ENCODE data around the gene RANBP6. TPM values are rescaled to one million over a fixed set of nuclear protein-coding genes. Genes with fewer than 3 reads are reported as not detected.
"Not testable (repeated sequence)": the region's sequence is repeated elsewhere in the genome, so short reads cannot be mapped to it uniquely, and the experiment has no call there.

RANBP6 gene
- total RNA-seq: 8.0 TPM

DNA sequence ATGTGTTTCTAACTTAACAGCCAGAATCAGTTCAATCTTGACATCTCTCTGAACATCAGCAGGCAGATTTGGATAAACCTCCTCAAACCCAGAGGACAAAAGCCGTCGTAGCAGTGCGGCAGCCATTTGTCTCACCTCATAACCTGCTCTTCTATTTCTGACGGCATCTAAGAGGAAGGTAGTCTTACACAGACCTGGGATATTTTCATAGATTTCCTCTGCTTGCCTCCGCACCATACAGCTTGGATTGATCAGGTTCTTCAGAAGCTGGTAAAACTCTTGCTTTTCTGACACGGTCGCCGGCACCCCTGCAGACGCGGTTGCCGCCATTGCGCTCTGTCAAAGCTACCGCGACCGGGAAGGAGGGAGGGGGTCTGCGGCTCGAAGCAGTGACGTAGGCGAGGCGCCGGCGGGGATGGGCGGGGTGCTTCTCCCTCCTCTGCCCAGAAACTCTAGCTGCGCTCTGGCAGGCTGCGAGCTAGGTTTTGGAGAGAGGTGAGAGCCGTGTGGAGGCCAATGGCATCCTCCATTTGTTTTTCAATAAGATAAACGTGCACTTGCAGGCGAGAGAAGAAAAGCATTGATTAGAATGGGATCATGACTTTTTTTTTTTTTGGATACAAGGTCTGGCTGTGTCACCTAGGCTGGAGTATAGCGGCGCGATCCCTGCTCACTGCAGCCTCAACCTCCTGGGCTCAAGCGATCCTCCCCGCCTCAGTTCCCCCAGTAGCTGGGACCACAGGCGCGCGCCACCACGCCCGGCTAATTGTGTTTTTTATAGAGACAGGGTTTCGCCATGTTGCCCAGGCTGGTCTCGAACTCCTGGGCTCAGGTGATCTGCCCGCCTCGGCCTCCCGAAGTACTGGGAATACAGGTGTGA, at the start of gene RANBP6:
RANBP6 (minus strand) TSS at position 347 of the 880 bp plus-strand sequence; CDS start at position 330, 17 bp downstream.
- peak; percentile 89 for DNase-seq (ENCODE audit: low spot score)
- ATAC-seq: peak; percentile 100

- DNase-seq (ENCODE audit: low spot score); ATAC-seq: not testable (repeated sequence)
Observed at GRCh38 chr9:6063146-6063545, 47.7 kb upstream of the RANBP6 start.

DNA sequence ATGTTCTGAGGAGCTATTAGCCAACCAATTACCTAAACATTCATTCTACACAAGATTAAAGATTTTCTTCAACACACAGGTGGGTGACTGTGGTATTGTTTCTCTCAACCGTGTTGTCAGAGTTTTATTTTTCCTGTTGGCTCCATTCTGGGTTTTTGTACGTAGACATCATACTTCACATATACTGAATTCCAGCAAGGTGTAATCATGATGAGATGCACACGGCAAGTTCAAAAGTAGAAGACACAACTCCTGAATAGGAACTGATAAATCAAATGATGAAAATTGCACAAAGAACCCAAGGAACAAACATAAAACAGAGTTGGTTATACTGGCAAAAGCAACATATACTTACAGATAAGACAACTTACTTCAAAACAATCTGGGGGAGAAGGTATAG, 40.2 kb upstream of the RANBP6 start:
- no peak for DNase-seq (ENCODE audit: low spot score)
- ATAC-seq: no peak

DNA sequence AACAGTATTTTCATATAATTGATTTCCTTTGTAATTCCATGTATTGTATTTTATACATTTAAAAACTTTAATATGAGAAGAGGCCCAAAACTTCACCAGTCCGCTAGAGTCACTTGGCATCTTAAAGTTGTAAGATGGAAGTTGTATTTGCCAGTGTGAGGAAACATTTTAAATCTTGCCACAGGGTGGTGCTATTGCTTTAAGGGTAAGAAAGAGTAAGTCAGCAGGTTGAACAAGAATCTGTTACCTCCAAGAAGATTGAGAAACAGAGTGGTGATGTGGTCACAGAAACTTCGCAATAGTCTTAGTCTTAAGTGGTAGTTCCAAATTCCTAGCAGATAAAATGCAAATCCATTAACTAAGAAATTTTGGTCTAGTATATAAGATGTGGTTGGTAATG, 39.8 kb upstream of the RANBP6 start:
- DNase-seq (ENCODE audit: low spot score): no peak
- ATAC-seq: peak; percentile 90

DNA sequence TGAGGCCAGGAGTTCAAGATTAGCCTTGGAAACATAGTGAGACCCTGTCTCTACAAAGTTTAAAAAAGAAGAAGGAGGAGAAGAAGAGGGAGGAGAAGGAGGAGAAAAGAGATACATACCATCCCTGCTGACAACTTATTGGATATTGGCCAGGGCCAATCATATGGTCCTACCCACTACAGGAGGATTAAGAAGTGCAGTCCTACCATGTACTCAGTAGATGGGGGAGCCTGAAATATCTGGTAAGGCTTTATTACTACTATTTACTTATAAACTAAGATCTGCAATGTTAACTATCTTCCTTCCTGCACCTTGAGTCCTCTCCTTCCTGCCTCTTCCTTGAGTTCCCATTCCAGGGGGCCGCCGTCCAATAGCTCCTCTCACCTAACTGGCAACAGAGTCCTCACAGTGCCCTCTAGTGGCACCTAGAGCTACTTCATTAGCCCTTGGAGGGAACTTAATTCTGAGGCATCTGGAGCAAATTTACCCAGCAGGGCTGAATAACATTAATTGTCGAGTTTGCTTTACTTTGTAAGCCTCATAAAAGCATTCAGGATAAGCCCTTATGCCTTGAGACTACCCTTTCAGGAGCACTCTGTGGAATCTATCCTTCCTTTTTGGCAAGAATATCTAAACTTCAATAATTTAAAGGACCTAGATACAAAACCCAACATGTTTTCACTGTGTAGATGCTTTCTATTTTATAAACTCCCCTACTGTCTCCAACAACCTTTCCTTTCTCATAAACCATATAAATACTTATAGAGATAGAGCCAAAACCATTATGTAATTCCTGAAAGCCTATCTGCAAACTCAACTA, 39.1 kb upstream of the RANBP6 start:
- DNase-seq (ENCODE audit: low spot score): peak; percentile 65
- peak; percentile 96 for ATAC-seq

GRCh38 chr9:6052293-6052919, 37.0 kb upstream of the RANBP6 start:
- no peak for ATAC-seq
- DNase-seq (ENCODE audit: low spot score): no peak

GRCh38 chr9:6051511-6051950, 36.1 kb upstream of the RANBP6 start:
- DNase-seq (ENCODE audit: low spot score): no peak
- ATAC-seq: no peak

- DNase-seq (ENCODE audit: low spot score): no peak
- peak; percentile 69 for ATAC-seq
Observed at GRCh38 chr9:6049798-6050197, 34.4 kb upstream of the RANBP6 start.

DNA sequence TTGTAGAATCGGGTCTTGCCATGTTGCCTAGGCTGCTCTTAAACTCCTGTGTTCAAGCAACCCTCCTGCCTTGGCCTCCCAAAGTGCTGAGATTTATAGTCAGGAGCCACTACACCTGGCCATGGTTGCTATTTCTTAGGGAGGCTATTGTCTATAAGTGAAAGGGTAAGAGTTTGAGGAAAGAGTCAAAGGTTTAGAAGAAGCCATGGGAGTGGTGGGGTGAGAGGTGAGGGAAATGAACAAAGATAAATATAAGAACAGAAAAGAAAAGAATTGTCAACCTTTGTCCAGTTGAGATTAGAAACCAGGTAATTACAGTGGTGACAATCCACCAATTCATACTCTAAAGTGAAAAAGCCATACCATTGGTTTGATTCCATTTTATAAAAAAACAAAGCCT, 32.6 kb upstream of the RANBP6 start:
- ATAC-seq (no peak), DNase-seq (ENCODE audit: low spot score) (no peak)

- ATAC-seq (no peak), DNase-seq (ENCODE audit: low spot score) (no peak)
Observed at GRCh38 chr9:6047020-6047419, 31.6 kb upstream of the RANBP6 start.

GRCh38 chr9:6045364-6045763, 29.9 kb upstream of the RANBP6 start:
- ATAC-seq: no peak
- no peak for DNase-seq (ENCODE audit: low spot score)

DNA sequence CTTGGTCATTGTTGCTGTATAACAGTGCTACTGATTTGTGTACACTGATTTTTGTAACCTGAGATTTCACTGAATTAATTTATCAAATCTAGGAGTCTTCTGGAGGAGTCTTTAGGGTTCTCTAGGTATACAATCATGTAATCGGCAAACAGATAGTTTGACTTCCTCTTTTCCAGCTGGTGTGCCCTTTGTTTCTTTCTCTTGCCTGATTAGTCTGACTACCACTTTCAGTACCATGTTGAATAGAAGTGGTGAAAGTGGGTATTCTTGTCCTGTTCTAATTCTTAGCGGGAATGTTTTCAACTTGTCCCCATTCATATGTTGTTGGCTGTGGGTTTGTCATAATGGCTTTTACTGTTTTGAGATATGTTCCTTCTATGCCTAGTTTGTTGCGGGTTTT, 24.7 kb upstream of the RANBP6 start:
- DNase-seq (ENCODE audit: low spot score): no peak
- ATAC-seq: no peak

DNA sequence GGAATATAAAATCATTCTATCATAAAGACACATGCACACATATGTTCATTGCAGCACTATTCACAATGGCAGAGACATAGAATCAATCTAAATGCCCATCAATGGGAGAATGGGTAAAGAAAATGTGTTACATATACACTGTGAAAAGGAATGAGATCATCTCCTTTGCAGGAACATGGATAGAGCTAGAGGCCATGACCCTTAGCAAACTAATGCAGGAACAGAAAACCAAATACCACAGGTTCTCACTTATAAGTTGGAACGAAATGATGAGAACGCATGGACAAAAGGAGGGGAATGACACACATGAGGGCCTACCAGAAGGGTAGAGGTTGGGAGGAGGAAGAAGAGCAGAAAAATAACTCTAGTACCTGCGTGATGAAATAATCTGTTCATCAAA, 21.0 kb upstream of the RANBP6 start:
- DNase-seq (ENCODE audit: low spot score) (no peak), ATAC-seq (no peak)

GRCh38 chr9:6034954-6035353, 19.5 kb upstream of the RANBP6 start:
- ATAC-seq (no peak), DNase-seq (ENCODE audit: low spot score) (no peak)

DNA sequence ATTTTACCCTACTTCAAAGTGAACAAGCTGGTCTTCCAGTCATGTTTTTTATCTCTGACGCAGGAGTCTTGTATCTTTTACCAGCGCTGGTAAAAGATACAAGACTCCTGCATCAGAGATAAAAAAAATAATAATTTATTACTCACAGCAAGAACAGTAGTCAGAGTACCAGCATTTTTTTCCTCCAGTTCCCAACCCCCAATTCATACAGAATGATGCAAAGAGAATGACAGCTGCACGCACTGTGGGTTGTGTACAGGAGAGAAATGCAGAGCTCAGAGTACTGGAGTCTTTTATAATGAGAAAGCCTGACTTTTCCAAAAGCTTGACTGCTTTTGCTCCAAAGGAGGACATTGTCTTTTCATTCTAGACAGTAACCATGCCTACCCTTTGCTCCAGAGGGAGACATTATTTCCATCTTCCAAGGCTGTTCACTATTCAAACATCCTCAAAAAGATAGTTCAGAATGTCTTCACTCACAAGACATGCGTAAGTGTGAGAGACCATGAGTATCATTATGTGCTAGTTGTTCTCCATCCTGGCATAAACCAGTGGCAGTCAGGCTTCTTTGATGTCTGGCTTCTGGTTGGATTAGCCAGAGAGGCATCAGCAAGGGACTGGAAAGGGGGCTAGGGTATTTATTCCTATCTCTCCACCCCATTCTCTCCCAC, 14.3 kb upstream of the RANBP6 start:
- no peak for ATAC-seq

DNA sequence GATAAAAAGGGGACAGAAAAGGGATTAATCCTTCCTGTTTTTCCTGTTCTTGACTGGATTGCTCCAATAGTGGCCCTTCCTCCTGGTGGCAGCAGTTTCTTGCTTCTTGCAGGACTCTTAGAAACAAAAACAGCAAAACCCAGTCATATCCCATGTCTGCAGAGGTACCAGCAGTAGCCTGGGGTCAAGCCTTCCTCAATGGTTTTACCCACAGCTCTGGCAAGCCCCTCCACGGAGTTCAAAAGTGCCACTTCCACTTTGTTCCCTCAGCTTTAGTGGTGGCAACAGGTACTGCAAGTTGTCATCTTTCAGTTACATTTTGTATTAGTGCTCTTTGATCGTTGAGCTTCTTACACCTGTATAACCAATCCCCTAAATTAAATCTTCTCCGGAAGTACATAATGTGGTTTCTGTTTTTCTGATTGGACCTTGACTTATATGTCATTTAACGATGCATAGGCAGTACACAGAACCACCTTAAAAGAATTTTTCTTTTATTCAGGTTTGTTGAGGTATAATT, 8.7 kb upstream of the RANBP6 start:
- ATAC-seq (peak; percentile 92), DNase-seq (ENCODE audit: low spot score) (no peak)

More for the DNA sequence above, 14.3 kb upstream of the RANBP6 start:
- DNase-seq (ENCODE audit: low spot score): no peak

DNA sequence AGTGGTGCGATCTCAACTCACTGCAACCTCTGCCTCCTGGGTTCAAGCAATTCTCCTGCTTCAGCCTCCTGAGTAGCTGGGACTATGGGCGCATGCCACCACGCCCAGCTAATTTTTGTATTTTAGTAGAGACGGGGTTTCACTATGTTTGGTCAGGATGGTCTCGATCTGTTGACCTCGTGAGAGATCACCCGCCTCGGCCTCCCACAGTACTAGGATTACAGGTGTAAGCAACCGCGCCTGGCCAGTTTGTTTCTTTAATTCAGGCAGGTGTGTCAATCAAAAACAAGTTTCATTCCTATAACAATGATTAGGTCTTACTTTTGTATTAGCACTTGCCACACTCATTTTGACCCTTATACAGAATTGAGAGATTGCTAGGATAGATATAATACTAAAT, 1.6 kb upstream of the RANBP6 start:
- not testable (repeated sequence) for DNase-seq (ENCODE audit: low spot score); ATAC-seq

DNA sequence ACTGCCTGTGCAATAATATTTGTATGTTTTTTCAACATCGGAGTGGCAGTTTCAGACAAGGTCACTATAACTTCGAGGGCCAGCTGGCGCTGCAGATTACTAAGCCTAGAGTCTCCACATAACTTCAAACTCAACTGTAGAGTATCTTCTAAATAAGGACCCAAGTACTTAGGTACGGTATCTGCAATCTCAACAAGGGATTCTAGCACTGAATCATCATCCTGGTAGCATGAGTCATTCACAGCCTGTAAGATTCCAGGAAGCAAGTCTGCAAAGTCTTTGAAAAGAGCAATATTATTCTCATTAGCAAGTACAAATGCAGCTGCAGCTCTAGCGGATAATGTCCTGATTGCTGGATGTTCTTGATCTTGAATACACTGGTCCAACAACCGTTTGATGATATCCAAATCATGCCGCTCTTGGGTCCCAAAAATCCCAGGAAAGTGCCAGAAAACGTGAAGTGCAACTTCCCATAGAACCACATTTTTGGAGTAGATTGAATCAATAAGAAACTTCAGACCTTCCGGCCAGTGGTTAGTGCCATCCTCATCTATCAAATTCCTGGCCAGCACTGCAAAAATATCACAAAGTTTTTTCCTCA, 654 bp downstream of the RANBP6 start:
- DNase-seq (ENCODE audit: low spot score) (no peak), ATAC-seq (peak; percentile 6)

DNA sequence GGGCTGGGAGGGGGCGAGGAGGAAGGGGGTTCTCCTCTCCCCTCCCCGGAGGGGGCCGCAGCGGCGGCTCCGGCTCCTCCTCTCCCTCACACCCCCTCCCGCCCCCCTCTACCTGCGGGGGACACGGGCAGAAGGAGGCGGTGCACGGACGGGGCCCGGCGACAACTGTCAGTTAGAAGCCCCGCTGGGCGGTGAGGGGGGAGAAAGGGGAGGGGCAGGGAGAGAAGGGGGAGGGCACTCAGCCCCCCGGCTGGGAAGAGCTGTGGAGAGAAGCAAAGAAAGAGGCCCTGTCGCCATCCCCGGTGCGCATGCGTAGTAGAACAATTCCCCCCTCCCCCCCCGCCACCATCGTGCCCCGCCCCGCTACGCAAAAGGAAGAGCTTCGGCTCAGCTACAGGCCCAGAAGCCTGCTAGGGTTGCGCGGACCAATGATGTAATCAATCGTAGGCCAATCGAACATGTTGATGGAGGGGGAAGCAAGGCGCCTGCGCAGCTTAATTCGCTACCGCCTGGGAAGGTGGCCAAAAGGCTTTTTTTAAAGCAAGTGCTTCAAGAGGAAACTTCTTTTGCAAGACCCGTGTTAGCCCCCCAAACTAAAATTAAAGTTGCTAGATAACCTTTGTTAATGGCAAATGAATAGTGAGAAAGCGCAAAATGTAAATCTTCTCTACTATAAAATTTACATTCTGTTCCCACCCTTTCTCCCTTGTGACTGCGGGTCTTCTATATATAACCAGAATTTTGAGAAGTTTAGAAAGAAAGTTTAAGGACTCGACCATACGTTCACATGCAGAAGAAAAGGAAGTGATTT, 7.0 kb downstream of the RANBP6 start:
- ATAC-seq: peak; percentile 82
- peak; percentile 95 for DNase-seq (ENCODE audit: low spot score)
